A549 (cell line): Measurements from ENCODE around the gene NFATC2. TPM values are rescaled to one million over a fixed set of nuclear protein-coding genes. Genes with fewer than 3 reads are reported as not detected.

ENCODE experiments used
- ATAC-seq, 2 experiments: fragments of 200-7000 bp in 1 of 2; fragments of >200 bp in 1 of 2; cut with Nextera tagmentation in 1 of 2; cut with Tn5 transposase in 1 of 2; 3 replicates each; pipeline versions ENCODE4 v1.8.0 to v1.9.1; 2018 to 2020; ENCODE audit warnings: mild to moderate bottlenecking in 1 of 2, moderate library complexity in 1 of 2
- CTCF ChIA-PET: fragments of 300-600 bp; sonication (Branson Sonifier 250); formaldehyde crosslinking; extraction: SDS; loops from one replicate; lab custom pipeline; 2021; ENCODE audit warnings: antibody characterized with exemption, inconsistent platforms; lab: Yijun Ruan, JAX
- POLR2A ChIA-PET: fragments of 350-600 bp; formaldehyde crosslinking; extraction: SDS; loops from one replicate; lab custom pipeline; 2021; ENCODE audit warnings: antibody characterized with exemption, inconsistent platforms; lab: Yijun Ruan, JAX
- DNase-seq, 2 experiments: peaks; one replicate each; pipeline versions ENCODE4 v3.0.0 to v3.0.0-alpha.2; 2011 to 2016; ENCODE audit warnings: low read depth in 1 of 2, low spot score in 1 of 2
- FAIRE-seq: peaks from 2 replicates; lab custom pipeline; 2011; peaks lifted over from hg19 to GRCh38; lab: Jason Lieb, UNC
- H3K27ac ChIP-seq, 2 experiments: fragments of >200 bp; sonication (Bioruptor Twin); formaldehyde crosslinking; 3 replicates each; pipeline ENCODE4 v1.5.1; 2016 to 2017
- H3K4me1 ChIP-seq: fragments of >200 bp; sonication (Bioruptor Twin); formaldehyde crosslinking; 3 replicates; pipeline ENCODE4 v1.6.1; 2016
- H3K4me2 ChIP-seq: fragments of >200 bp; sonication (Bioruptor Twin); formaldehyde crosslinking; 3 replicates; pipeline ENCODE4 v1.6.1; 2016
- H3K4me3 ChIP-seq: fragments of >200 bp; sonication (Bioruptor Twin); formaldehyde crosslinking; 3 replicates; pipeline ENCODE4 v1.5.1; 2016
- H3K9me3 ChIP-seq: fragments of >200 bp; sonication (Bioruptor Twin); formaldehyde crosslinking; 3 replicates; pipeline ENCODE4 v1.6.1; 2016
- BHLHE40 ChIP-seq: IDR thresholded peaks from 2 replicates; pipeline ENCODE4 v1.6.1; 2012; ENCODE audit warnings: low read depth, low read length, inconsistent platforms
- CBX2 ChIP-seq: fragments of 200-600 bp; sonication (generic); IDR thresholded peaks from 2 replicates; pipeline ENCODE4 v1.6.1; 2016; ENCODE audit warnings: low read depth, mild to moderate bottlenecking, borderline replicate concordance
- CEBPB ChIP-seq, 2 experiments: fragments of >200 bp in 1 of 2; sonication (Bioruptor Twin) in 1 of 2; formaldehyde crosslinking in 1 of 2; IDR thresholded peaks; 2 replicates each; pipeline ENCODE4 v1.6.1; 2012 to 2016
- CHD2 ChIP-seq: fragments of 150-350 bp; IDR thresholded peaks from 2 replicates; pipeline ENCODE4 v1.6.1; 2014; ENCODE audit warnings: low read length; ENCODE audit not compliant: partially characterized antibody
- CHD4 ChIP-seq: fragments of 200-600 bp; sonication (generic); IDR thresholded peaks from 2 replicates; pipeline ENCODE4 v1.6.1; 2016; ENCODE audit warnings: antibody characterized with exemption, mild to moderate bottlenecking, borderline replicate concordance
- CTCF ChIP-seq: fragments of >200 bp; sonication (Bioruptor Twin); formaldehyde crosslinking; IDR thresholded peaks from 3 replicates; pipeline ENCODE4 v1.5.1; 2016
- EP300 ChIP-seq, 2 experiments: fragments of >200 bp; sonication (Bioruptor Twin); formaldehyde crosslinking; IDR thresholded peaks; 2 replicates in 1 of 2; 3 replicates in 1 of 2; pipeline ENCODE4 v1.6.1; 2016 to 2017
- HES2 ChIP-seq: fragments of >200 bp; sonication (Bioruptor Twin); formaldehyde crosslinking; IDR thresholded peaks from 2 replicates; pipeline ENCODE4 v1.6.1; 2016
- HMGXB4 ChIP-seq: fragments of 250-450 bp; sonication (Bioruptor Pico); IDR thresholded peaks from 2 replicates; pipeline ENCODE4 v1.5.0; 2021; ENCODE audit warnings: mild to moderate bottlenecking, moderate library complexity, borderline replicate concordance
- HOXA7 ChIP-seq: fragments of 250-450 bp; sonication (Bioruptor Pico); IDR thresholded peaks from 2 replicates; pipeline ENCODE4 v1.5.0; 2020; ENCODE audit warnings: mild to moderate bottlenecking, moderate library complexity
- KDM1A ChIP-seq: fragments of 200-600 bp; sonication (generic); IDR thresholded peaks from 2 replicates; pipeline ENCODE4 v1.6.1; 2016; ENCODE audit warnings: low read depth, mild to moderate bottlenecking
- MAFK ChIP-seq: fragments of 450-650 bp; IDR thresholded peaks from 2 replicates; pipeline ENCODE4 v1.6.1; 2014; ENCODE audit not compliant: partially characterized antibody
- MAZ ChIP-seq: fragments of 150-350 bp; IDR thresholded peaks from 2 replicates; pipeline ENCODE4 v1.6.1; 2014; ENCODE audit warnings: antibody characterized with exemption, low read depth, low read length, borderline replicate concordance
- MYC ChIP-seq: IDR thresholded peaks from 2 replicates; pipeline ENCODE4 v1.6.1; 2012; ENCODE audit warnings: mild to moderate bottlenecking, inconsistent platforms, low read length, improper control_type of control experiment, borderline replicate concordance
- NPAS2 ChIP-seq: fragments of 250-450 bp; sonication (Bioruptor Pico); IDR thresholded peaks from 2 replicates; pipeline ENCODE4 v1.8.0; 2022; ENCODE audit warnings: mild to moderate bottlenecking, moderate library complexity, borderline replicate concordance
- NR3C1 ChIP-seq: fragments of >200 bp; sonication (Bioruptor Twin); formaldehyde crosslinking; IDR thresholded peaks from 3 replicates; pipeline ENCODE4 v1.6.1; 2017
- PHF8 ChIP-seq: fragments of 200-600 bp; sonication (generic); IDR thresholded peaks from 2 replicates; pipeline ENCODE4 v1.6.1; 2016; ENCODE audit warnings: low read depth, mild to moderate bottlenecking, antibody characterized with exemption, moderate library complexity, borderline replicate concordance
- POLR2AphosphoS2 ChIP-seq: conservative IDR thresholded peaks from 2 replicates; pipeline ENCODE4 v1.6.1; 2012; ENCODE audit warnings: low read length, improper control_type of control experiment, inconsistent platforms
- RARB ChIP-seq: fragments of 250-450 bp; sonication (Bioruptor Pico); IDR thresholded peaks from 2 replicates; pipeline ENCODE4 v1.8.0; 2021; ENCODE audit warnings: mild to moderate bottlenecking, moderate library complexity
- TFCP2L1 ChIP-seq: fragments of 250-450 bp; sonication (Bioruptor Pico); IDR thresholded peaks from 2 replicates; pipeline ENCODE4 v1.5.0; 2021; ENCODE audit warnings: mild to moderate bottlenecking
- TP53 ChIP-seq: fragments of 250-450 bp; sonication (Bioruptor Pico); IDR thresholded peaks from 2 replicates; pipeline ENCODE4 v1.5.0; 2021; ENCODE audit warnings: mild to moderate bottlenecking, moderate library complexity
- USF2 ChIP-seq: fragments of 450-650 bp; IDR thresholded peaks from 2 replicates; pipeline ENCODE4 v1.6.1; 2014; ENCODE audit warnings: antibody characterized with exemption
- ZC3H11A ChIP-seq: fragments of 450-650 bp; IDR thresholded peaks from 2 replicates; pipeline ENCODE4 v1.6.1; 2014; ENCODE audit warnings: antibody characterized with exemption, mild to moderate bottlenecking
- ZSCAN20 ChIP-seq: fragments of 250-450 bp; sonication (Bioruptor Pico); IDR thresholded peaks from 2 replicates; pipeline ENCODE4 v1.8.0; 2022; ENCODE audit warnings: mild to moderate bottlenecking, moderate library complexity
- WGBS: methylation state at CpG from one replicate; pipeline ENCODE4 v1.1.6; 2017; ENCODE audit errors: missing lambda C conversion rate; 5-methylcytosine and 5-hydroxymethylcytosine counted together
- polyA plus RNA-seq, 4 experiments: library from polyadenylated mRNA; depleted of rRNA in 3 of 4; stranded (reverse); fragments of >200 nt; fragmentation: RNase III in 1 of 4; extraction: RNeasy Plus Mini Kit Qiagen cat#74134 plus additional on column Dnase treatment in 1 of 4; gene quantifications; 2 replicates in 3 of 4; 3 replicates in 1 of 4; pipeline ENCODE4 v1.2.3, GENCODE V29; 2011 to 2017

Gene NFATC2
- polyA plus RNA-seq, 2 of the 4 experiments (the other 2 are of a cell fraction) = 0.75 to 1.6 TPM

GRCh38 chr20:51575486-51575885, 33.0 kb upstream of the NFATC2 start:
- POLR2A ChIA-PET = no interaction called here
- no peak overlapping the region for H3K4me3 ChIP-seq
- WGBS = 77% methylated on average over 3 of the region's 3 CpGs
- no peak overlapping the region for H3K4me2 ChIP-seq
- ATAC-seq = no peak
- H3K4me1 ChIP-seq = peaks cover under 1% of the 10 kb centered on the region
- CTCF ChIA-PET = interaction anchor here (0.7 to 3.5 kb wide), 6 partner anchors 12 to 229 kb away, joined by 3 to 14 read pairs (median 4); no protein-coding TSS in a partner anchor
- FAIRE-seq = no peak
- DNase-seq = no peak
- no peaks in the 10 kb centered on the region for H3K9me3 ChIP-seq
- H3K27ac ChIP-seq = no peak overlapping the region
- TF ChIP-seq TP53 = no peak
- no peak for TF ChIP-seq CBX2
- no peak for TF ChIP-seq CTCF
- no peak for TF ChIP-seq NR3C1
- TF ChIP-seq CHD4 = no peak
- TF ChIP-seq CEBPB (IDR thresholded peaks at IDR 0.05) = no peak
- no peak for TF ChIP-seq CHD2
- TF ChIP-seq MAFK = no peak
- TF ChIP-seq TFCP2L1 (CRISPR knock-in tag) = no peak
- TF ChIP-seq MYC = no peak
- TF ChIP-seq EP300 (IDR thresholded peaks at IDR 0.05) = no peak
- TF ChIP-seq NPAS2 = no peak

- H3K4me3 ChIP-seq = no peak overlapping the region
- FAIRE-seq = no peak
- DNase-seq = no peak
- H3K27ac ChIP-seq = no peak overlapping the region
- no peak for ATAC-seq
- ChIA-PET POLR2A (no interaction called here), CTCF (interaction anchor here (0.6 to 3.5 kb wide), 9 partner anchors 11 to 267 kb away, joined by 3 to 14 read pairs (median 3); no protein-coding TSS in a partner anchor)
- WGBS = 90% methylated on average over 6 of the region's 6 CpGs
- H3K4me2 ChIP-seq = no peak overlapping the region
- peaks cover 11% of the 10 kb centered on the region for H3K4me1 ChIP-seq
- no peak for TF ChIP-seq USF2
- no peak for TF ChIP-seq HES2
- no peak for TF ChIP-seq KDM1A
- no peak for TF ChIP-seq POLR2AphosphoS2
- TF ChIP-seq HMGXB4 (CRISPR knock-in tag) = no peak
- TF ChIP-seq PHF8 = no peak
- TF ChIP-seq CTCF = no peak
- TF ChIP-seq ZC3H11A = no peak
- no peak for TF ChIP-seq CHD4
- TF ChIP-seq ZSCAN20 = no peak
- TF ChIP-seq BHLHE40 = no peak
- TF ChIP-seq TFCP2L1 (CRISPR knock-in tag) = no peak
- TF ChIP-seq RARB (CRISPR knock-in tag) = no peak
- TF ChIP-seq CBX2 = no peak
- TF ChIP-seq HOXA7 (CRISPR knock-in tag) = no peak
- no peak for TF ChIP-seq MAZ
- no peaks in the 10 kb centered on the region for H3K9me3 ChIP-seq
Observed at GRCh38 chr20:51574248-51575033, 31.9 kb upstream of the NFATC2 start.
